Suprapubic skin (tissue), 4 donors: ENCODE results near the gene TGFB2. TPM values are rescaled to one million over a fixed set of nuclear protein-coding genes. Genes with fewer than 3 reads are reported as not detected.
A peak's percentile ranks its signal among the peaks of the same experiment; 100 is the strongest.

Experiments used
- DNase-seq, 2 donors: peaks; one replicate each; pipeline ENCODE4 v3.0.0-alpha.2; 2019; ENCODE audit warnings: low spot score in 2 of 2
- H3K27ac ChIP-seq: fragments of 200-600 bp; sonication (generic); one replicate; pipeline ENCODE4 v1.5.1; 2019
- H3K27me3 ChIP-seq: fragments of 200-600 bp; sonication (generic); one replicate; pipeline ENCODE4 v1.5.1; 2019
- H3K36me3 ChIP-seq: fragments of 200-600 bp; sonication (generic); one replicate; pipeline ENCODE4 v1.5.1; 2019
- H3K4me1 ChIP-seq: fragments of 200-600 bp; sonication (generic); one replicate; pipeline ENCODE4 v1.5.1; 2019
- H3K4me3 ChIP-seq: fragments of 200-600 bp; sonication (generic); one replicate; pipeline ENCODE4 v1.5.1; 2019; ENCODE audit warnings: mild to moderate bottlenecking
- H3K9me3 ChIP-seq: fragments of 200-600 bp; sonication (generic); one replicate; pipeline ENCODE4 v1.5.1; 2019
- EP300 ChIP-seq: sonication (generic); formaldehyde crosslinking; IDR thresholded peaks from one replicate; pipeline ENCODE4 v1.6.1; 2017; ENCODE audit warnings: antibody characterized with exemption
- POLR2A ChIP-seq, 2 donors: fragments of 450-650 bp; IDR thresholded peaks; one replicate each; pipeline ENCODE4 v1.6.1; 2017; ENCODE audit warnings: antibody characterized with exemption in 2 of 2, mild to moderate bottlenecking in 2 of 2, moderate library complexity in 2 of 2
- POLR2AphosphoS5 ChIP-seq, 3 donors: sonication (generic); formaldehyde crosslinking; IDR thresholded peaks; one replicate each; pipeline ENCODE4 v1.6.1; 2017; ENCODE audit warnings: antibody characterized with exemption in 3 of 3
- WGBS: methylation state at CpG from one replicate; pipeline ENCODE4 v1.1.5; 2018; 5-methylcytosine and 5-hydroxymethylcytosine counted together
- total RNA-seq, 4 donors: library from RNA; depleted of rRNA; stranded (reverse); fragments of >200 nt; gene quantifications; one replicate each; pipeline ENCODE4 v1.1.0, GENCODE V29; 2016
- TF ChIP-seq, protein P1 (sequence below), 2 donors: fragments of 200-600 bp in 1 of 2; fragments of 450-650 bp in 1 of 2; sonication (generic) in 1 of 2; IDR thresholded peaks; one replicate each; pipeline ENCODE4 v1.5.1; 2016 to 2019; ENCODE audit warnings: antibody characterized with exemption in 2 of 2, mild to moderate bottlenecking in 1 of 2, moderate library complexity in 1 of 2

TGFB2 gene
- total RNA-seq, 4 donors from 2014 or later = 0.60 to 3.9 (median 3.0) TPM

DNA sequence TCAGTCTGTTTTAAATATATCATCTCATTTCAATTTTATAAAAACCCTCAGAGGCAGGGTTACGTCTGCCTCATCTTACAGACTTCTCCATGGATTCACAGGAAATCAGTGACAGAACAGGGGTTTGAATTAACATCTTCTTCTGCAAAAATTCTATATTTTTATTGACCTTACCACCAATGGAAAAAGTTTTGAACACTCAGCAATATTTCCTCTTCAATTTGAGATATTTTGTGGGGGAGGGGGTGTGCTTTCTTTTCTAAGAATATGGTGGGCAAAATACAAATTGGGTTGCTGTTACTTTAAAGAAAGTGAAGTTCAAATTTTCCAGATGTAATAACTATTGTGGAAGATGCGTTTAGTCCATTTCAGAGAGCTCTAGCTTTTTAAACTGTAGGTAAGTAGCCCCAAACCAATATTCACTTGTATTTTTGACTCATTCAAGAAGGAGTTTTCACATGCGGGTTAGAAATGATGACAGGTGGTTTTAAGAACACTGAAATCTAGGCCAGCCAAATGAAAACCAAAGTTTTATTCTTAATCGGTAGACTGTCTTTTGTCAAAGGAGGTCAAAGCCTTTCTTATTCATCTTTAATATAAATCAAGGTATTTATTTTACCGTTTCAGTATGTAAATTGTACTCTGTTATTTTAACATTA lies 17.4 kb downstream of the TGFB2 start:
- no peak overlapping the region for H3K4me3 ChIP-seq
- H3K4me1 ChIP-seq = peaks cover 19% of the 10 kb centered on the region
- DNase-seq = no peak
- H3K27me3 ChIP-seq = no peaks in the 10 kb centered on the region
- WGBS = 91% methylated on average over 5 of the region's 5 CpGs
- TF ChIP-seq, protein P1, sequence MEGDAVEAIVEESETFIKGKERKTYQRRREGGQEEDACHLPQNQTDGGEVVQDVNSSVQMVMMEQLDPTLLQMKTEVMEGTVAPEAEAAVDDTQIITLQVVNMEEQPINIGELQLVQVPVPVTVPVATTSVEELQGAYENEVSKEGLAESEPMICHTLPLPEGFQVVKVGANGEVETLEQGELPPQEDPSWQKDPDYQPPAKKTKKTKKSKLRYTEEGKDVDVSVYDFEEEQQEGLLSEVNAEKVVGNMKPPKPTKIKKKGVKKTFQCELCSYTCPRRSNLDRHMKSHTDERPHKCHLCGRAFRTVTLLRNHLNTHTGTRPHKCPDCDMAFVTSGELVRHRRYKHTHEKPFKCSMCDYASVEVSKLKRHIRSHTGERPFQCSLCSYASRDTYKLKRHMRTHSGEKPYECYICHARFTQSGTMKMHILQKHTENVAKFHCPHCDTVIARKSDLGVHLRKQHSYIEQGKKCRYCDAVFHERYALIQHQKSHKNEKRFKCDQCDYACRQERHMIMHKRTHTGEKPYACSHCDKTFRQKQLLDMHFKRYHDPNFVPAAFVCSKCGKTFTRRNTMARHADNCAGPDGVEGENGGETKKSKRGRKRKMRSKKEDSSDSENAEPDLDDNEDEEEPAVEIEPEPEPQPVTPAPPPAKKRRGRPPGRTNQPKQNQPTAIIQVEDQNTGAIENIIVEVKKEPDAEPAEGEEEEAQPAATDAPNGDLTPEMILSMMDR (IDR thresholded peaks at IDR 0.05) = no peak
- H3K27ac ChIP-seq = no peak overlapping the region
- H3K36me3 ChIP-seq = no peaks in the 10 kb centered on the region
- H3K9me3 ChIP-seq = no peaks in the 10 kb centered on the region

DNA sequence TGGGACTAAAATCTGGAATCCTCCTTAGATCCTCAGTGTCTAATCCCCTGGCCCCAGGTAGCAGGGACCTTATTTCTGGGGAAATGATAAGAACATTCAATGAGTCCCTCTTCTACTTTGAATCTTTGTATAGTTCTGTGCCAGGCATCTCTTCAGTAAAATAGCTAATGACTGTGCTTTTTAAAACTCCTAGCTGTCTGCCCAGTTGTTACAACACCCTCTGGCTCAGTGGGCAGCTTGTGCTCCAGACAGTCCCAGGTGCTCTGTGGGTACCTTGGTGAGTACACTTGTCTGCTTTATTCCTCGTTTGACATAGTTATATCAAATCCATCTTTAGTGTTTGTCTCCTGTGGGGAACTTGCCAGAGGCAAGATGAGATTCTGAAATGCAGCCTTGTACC lies 18.0 kb downstream of the TGFB2 start:
- no peak overlapping the region for H3K4me3 ChIP-seq
- TF ChIP-seq POLR2A (IDR thresholded peaks at IDR 0.05) (no peak), POLR2AphosphoS5 (IDR thresholded peaks at IDR 0.05) (no peak), EP300 (no peak)
- TF ChIP-seq, protein P1 (IDR thresholded peaks at IDR 0.05) = no peak
- H3K27ac ChIP-seq = no peak overlapping the region
- H3K36me3 ChIP-seq = no peaks in the 10 kb centered on the region
- DNase-seq = no peak
- 60% methylated on average over 1 of the region's 1 CpG for WGBS
- H3K27me3 ChIP-seq = no peaks in the 10 kb centered on the region
- no peaks in the 10 kb centered on the region for H3K9me3 ChIP-seq
- H3K4me1 ChIP-seq = peaks cover 19% of the 10 kb centered on the region

DNA sequence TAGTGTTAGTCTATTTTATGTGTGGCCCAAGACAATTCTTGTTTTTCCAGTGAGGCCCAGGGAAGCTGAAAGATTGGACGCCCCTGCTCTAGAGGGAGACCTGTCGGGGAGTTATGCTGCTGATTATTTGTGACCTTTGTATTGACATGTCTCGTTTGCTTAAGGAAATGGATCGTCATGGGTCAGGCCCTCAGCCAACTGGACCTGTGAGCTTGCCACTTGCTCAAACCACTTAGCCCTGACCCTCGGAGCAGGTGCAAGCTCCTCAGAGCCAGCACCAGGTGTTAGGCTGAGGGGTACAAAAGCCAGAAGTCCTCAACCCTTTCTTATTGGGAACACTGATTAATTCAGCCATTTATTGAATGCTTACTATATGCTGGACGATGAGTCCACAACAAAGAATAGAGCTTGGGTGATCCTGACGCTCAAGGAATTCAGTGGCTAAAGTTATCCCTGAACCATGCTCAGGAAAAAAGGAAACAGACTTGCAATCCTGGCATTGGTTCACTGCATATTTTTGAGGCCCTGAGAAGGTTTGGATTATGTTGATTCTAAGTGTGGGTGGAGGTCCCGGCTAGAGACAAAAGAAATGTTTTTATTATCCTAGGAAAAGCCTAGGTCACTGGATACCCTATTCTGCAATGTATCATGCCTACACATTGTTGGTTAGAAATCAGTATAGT lies 19.0 kb downstream of the TGFB2 start:
- H3K36me3 ChIP-seq = no peaks in the 10 kb centered on the region
- no peak for DNase-seq
- no peak for TF ChIP-seq POLR2AphosphoS5 (IDR thresholded peaks at IDR 0.05)
- TF ChIP-seq EP300 = no peak
- H3K27ac ChIP-seq = no peak overlapping the region
- no peaks in the 10 kb centered on the region for H3K27me3 ChIP-seq
- peaks cover 19% of the 10 kb centered on the region for H3K4me1 ChIP-seq
- H3K4me3 ChIP-seq = no peak overlapping the region
- H3K9me3 ChIP-seq = no peaks in the 10 kb centered on the region
- 84% methylated on average over 8 of the region's 8 CpGs for WGBS

DNA sequence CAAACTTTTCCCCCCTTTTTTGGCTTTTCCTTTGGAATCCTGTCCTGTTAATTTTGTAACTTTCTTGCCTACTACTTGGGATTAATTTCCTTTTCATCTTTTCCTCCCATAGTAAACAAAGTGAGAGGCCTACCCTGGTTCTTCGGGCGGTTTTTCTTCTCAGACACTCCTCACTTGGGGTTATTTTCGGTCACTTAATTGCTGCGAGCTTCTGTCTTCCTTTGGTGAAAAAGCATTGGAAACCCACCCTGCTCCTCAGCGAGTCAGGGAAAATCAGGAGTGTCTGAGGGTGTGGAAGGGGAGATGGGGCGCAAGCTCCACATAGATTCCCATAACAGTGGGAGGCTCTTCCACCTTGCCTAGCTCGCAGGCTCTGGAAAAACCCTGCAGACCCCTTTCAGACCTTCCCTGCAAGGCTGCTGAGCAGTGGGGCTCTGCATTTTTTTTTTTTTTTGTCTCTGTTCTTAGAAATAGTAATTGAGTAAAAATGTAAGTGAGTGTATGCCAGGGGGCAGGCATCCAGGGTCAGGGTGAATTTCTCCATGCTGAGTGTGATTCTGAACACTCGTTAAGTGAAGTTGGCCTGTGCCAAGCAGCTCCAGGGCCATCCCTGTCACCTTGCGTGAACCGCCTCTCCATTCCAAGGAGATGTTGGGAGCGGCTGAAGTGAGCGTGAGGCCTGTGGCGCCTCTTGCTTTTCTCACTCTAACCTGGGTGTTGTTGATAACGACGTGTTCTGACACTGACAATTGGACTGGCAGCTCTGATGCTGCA lies 20.3 kb downstream of the TGFB2 start:
- Histone ChIP-seq H3K4me3 (no peak overlapping the region), H3K27ac (no peak overlapping the region), H3K36me3 (no peaks in the 10 kb centered on the region), H3K27me3 (no peaks in the 10 kb centered on the region), H3K4me1 (peaks cover 19% of the 10 kb centered on the region), H3K9me3 (no peaks in the 10 kb centered on the region)
- 41% methylated on average over 15 of the region's 15 CpGs for WGBS
- TF ChIP-seq, protein P1 (IDR thresholded peaks at IDR 0.05) = no peak
- no peak for TF ChIP-seq POLR2AphosphoS5 (IDR thresholded peaks at IDR 0.05)
- no peak for TF ChIP-seq POLR2A (IDR thresholded peaks at IDR 0.05)
- no peak for TF ChIP-seq EP300
- peak; percentile 74 to 83 for DNase-seq

DNA sequence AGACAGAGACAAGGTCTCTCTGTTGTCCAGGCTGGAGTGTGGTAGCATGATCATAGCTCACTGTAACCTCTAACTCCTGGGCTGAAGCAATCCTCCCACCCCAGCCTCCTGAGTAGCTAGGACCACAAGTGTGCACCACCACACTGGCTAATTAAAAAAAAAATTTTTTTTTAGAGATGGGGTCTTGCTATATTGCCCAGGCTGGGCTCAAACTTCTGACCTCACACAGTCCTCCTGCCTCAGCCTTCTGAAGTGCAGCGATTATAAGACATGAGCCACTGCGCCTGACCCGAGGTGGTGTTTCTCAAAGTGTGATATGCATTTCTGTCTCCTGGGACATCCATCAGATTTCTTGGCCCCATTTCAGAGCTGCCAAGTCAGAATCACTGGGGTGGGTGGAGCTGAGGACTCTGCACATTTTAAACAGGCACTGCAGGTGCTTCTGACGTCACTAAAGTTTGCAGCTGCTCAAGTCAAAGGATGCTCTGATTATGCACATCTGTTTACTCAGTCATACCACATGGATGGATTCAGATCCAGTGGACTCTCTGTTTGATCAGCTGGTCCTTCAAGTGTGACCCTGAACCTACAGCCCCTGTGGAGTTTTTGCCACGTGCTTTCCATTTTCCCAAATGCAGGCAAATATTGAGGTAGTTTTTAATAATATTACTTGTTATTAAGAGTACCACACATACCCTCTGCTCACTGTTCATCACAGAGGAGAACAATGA lies 21.4 kb downstream of the TGFB2 start:
- Histone ChIP-seq H3K27me3 (no peaks in the 10 kb centered on the region), H3K4me1 (peaks cover 27% of the 10 kb centered on the region), H3K27ac (no peak overlapping the region), H3K4me3 (no peak overlapping the region), H3K9me3 (no peaks in the 10 kb centered on the region), H3K36me3 (no peaks in the 10 kb centered on the region)
- 81% methylated on average over 5 of the region's 5 CpGs for WGBS
- no peak for DNase-seq
- no peak for TF ChIP-seq EP300
- TF ChIP-seq POLR2A (IDR thresholded peaks at IDR 0.05) = no peak
- TF ChIP-seq POLR2AphosphoS5 (IDR thresholded peaks at IDR 0.05) = no peak
- TF ChIP-seq, protein P1 (IDR thresholded peaks at IDR 0.05) = no peak
